Umbilical cord (tissue), 2 donors: ENCODE data around the gene CHMP1A. TPM values are rescaled to one million over a fixed set of nuclear protein-coding genes. Genes with fewer than 3 reads are reported as not detected.

ENCODE experiments used
- DNase-seq: peaks from one replicate; pipeline ENCODE4 v3.0.0-alpha.2; 2015; ENCODE audit warnings: low spot score
- total RNA-seq: library from RNA; depleted of rRNA; stranded (reverse); fragments of >200 nt; gene quantifications from one replicate; pipeline ENCODE4 v1.2.3, GENCODE V29; 2014; ENCODE audit warnings: low replicate concordance; ENCODE audit not compliant: insufficient read depth

Gene CHMP1A
- total RNA-seq, 1 donor from 2014 or later, result 43.6 TPM

GRCh38 chr16:89624777-89625761, 32.4 kb downstream of the CHMP1A start:
- no peak for DNase-seq

DNA sequence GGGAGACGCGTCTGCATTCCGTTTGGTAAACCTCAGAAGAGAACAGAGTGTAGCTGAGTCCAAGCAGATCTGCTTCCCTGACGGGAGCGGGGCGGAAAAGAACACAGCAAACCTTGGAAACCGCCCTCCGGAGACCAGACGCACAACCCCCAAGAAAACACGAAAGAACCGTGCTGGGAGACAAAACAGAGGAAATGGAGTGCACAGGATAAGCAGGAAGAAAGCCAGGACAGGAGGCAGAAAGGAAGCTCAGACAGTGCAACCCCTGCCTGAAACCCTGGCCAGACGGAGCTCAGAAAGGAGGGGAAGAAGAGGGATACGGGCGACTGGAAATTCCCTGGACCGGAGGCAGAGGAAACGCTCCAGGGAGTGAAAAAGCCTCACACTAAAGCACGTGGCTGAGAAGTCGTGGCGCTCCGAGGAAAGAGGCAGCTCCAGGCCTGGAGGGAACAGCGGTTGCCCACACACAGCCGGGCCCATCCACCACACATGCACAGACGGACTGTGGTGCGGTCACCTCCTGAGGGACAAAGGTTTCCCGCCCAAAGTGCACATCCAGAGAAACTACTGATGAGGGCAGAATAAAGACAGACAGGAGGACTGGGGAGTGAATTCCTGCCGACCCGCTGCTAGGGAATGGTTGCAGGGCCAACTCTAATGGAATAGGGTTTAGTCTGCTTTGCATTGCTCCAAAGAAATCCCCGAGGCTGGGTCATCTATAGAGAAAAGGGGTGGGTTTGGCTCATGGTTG, 33.8 kb downstream of the CHMP1A start:
- DNase-seq, result no peak

- DNase-seq, result no peak
Observed at GRCh38 chr16:89621698-89622409, 35.7 kb downstream of the CHMP1A start.

DNA sequence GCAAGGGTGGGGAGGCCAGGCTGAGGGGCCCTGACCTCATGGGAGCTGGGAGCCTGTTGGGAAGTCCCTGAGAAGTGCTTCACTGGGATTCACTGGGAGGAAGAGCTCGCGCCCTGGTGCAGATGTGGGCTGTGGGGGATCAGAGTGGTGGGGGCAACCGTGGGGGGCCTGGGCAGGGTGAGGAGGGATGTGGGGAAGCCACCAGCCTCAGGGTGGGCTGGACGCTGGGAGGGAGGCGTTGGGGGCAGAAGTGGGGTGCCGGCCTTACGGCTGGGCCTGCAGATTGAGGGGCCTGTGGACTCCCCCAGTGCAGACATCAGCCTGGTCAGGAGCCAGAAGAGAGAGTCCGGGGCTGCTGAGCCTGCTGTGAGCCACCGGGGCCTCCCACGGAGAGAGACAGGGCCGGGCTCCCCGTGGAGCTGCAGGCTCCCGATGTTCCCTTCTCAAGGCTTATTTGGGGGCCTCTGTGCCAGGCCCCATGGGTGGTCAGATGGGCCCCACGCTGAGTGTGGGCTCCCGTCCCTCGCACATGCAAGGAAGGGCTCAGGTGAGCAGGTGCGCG, 36.3 kb downstream of the CHMP1A start:
- no peak for DNase-seq

GRCh38 chr16:89620406-89620841, 37.1 kb downstream of the CHMP1A start:
- DNase-seq, result peak; percentile 60

- DNase-seq, result no peak
Observed at GRCh38 chr16:89619840-89620239, 37.7 kb downstream of the CHMP1A start.

DNA sequence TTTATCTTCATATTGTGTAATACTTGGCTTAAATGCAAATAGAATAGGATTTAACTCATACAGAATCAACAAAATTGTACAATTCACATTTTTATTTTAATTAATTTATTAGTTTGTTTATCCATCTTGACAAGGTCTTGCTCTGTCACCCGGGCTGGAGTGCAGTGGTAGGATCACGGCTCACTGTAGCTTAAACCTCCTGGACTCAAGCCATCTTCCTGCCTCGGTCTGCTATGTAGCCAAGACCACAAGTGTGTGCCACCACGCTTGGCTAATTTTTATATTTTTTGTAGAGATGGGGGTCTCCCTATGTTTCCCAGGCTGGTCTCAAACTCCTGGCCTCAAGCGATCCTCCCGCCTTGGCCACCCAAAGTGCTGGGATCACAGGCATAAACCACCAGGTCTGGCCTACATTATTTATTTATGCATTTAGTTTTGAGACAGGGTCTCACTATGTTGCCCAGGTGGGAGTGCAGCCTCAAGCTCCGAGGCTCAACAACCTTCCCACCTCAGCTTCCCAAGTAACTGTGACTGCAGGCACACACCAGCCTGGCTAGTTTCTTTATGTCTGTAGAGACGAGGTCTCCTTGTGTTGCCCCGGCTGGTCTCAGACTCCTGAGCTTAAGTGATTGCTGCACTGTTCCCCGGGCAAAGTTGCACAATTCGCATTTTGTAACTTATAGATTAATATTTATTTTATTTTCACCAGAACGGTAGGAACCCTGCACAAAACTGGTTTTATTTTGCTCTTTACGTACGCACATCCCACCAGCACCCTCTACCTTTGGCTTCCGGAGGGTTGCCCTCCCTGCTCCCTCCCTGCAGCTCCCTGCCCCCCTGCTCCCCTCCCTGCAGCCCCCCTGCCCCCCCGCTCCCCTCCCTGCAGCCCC, 39.2 kb downstream of the CHMP1A start:
- no peak for DNase-seq

- no peak for DNase-seq
Observed at GRCh38 chr16:89617036-89617435, 40.5 kb downstream of the CHMP1A start.

DNA sequence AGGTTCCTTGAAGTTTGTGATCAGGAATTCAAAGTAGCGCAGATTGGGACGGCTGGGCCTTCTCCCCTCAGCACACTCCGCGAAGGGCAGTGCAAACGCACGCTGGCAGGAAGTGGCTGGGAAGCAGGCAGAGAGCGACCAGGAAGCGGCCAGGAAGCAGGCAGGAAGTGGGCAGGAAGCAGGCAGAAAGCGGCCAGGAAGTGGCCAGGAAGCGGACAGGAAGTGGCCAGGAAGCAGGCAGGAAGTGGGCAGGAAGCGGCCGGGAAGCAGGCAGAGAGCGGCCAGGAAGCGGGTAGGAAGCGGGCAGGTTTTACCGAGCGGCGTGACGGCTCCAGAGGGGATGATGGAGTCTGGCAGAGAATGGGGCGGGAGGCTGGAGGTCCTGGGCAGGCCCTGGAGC, 40.9 kb downstream of the CHMP1A start:
- no peak for DNase-seq

DNA sequence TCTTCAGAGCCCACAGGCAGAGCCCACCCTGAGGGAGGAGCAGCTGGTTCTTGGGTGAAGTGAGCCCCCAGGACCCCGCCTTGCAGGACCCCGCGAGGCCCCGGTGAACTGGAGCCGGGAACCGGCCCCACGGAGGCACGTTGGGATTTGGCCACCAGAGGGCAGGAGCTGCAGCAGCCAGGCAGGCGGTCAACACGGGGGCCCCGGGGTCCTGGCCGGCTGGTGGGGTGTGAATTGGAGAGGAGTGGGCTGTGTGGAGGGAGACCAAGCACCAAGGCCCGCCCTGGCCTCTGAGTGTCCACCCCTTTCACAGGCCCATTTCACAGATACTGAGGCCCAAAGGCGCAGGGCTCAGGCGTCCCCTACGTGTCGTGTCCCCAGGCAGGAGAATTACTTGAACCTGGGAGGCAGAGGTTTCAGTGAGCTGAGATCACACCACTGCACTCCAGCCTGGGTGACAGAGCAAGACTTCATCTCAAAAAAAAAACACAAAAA, 41.9 kb downstream of the CHMP1A start:
- DNase-seq, result no peak

- no peak for DNase-seq
Observed at GRCh38 chr16:89615176-89615575, 42.3 kb downstream of the CHMP1A start.

GRCh38 chr16:89613954-89614459, 43.5 kb downstream of the CHMP1A start:
- no peak for DNase-seq

DNA sequence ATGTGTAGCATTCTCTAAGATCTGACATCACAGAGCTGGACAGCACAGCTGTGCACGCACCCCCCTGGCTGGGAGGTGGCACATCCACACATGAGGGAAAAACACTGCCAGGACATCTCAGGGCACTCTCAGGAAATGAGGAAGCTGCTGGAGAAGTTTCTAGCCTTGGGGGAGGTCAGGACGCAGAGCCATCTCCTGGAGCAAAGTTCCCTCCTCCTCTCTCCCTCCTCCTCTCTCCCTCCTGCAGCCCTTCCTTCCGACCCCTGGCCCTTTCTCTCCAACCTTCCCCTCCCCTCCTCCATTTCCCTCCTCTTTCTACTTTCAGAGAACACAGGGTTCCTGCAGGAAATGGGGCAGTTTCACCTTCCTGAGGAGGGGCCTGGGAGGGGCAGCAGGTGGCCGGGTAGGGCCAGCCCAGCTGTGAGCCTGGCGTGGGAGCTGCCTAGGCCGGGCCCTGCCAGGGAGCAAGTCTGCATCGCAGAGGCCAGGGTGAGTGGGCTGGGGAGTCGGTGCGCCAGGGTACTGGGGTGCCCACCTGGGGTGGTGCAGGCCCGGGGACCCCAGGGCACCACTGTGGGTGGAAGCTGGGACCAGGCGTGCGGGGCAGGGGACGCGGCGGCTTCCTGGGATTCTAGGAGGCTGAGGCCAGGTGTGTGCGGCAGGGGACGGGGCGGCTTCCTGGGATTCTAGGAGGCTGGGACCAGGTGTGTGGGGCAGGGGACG, 44.1 kb downstream of the CHMP1A start, which contains the start of gene DPEP1:
Gene DPEP1 (plus strand): TSS at position 412 of the 723 bp plus-strand sequence. CDS start 16,769 bp downstream, outside the sequence.
- DNase-seq, result no peak

GRCh38 chr16:89612415-89613166, 44.9 kb downstream of the CHMP1A start:
- no peak for DNase-seq

- DNase-seq, result no peak
Observed at GRCh38 chr16:89610108-89610453, 47.4 kb downstream of the CHMP1A start.

GRCh38 chr16:89607937-89608740, 49.4 kb downstream of the CHMP1A start:
- no peak for DNase-seq

DNA sequence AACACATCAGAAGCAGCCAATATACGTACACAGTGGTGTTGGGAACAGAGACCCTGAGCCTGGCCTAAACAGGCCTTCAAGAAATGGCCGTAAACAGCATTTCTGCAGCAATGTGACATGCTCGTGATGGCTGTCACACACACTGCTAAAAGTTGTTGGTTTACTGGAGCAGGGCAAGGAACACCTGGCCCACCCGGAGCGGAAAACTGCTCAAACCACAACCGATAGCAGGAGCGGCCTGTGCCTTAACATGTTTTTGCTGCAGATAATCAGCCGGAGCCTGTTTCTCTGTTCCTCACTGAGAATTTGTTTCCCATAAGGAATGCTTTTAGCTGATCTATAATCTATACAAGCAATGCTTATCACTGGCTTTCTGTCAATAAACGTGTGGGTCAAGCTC, 50.1 kb downstream of the CHMP1A start:
- no peak for DNase-seq

DNA sequence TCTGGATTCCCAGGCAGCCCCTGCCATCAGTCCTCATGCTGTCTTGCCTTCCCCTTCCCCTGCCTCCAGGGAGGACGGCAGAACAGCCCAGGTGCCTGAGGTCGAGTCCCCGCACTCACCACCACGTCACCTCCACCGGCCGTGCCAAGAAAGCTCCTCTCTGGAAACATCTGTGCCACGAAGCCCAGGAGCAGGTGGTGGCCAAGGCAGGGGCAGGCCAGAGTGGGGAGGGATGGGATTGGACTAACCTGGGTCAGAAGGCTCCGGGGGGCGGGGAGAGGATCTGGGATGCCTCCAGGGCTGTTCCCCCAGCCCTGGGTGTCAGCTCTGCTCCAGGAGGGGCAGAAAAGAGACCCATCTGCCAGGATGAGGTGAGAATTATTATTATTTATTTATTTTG, 51.5 kb downstream of the CHMP1A start:
- DNase-seq, result no peak
